Bronchial epithelial cell (primary cell): Measurements from ENCODE around the gene NPAS3. TPM values are rescaled to one million over a fixed set of nuclear protein-coding genes. Genes with fewer than 3 reads are reported as not detected.

Source experiments
- DNase-seq: peaks from one replicate; pipeline ENCODE4 v3.0.0-alpha.2; 2010; ENCODE audit warnings: low read depth
- FAIRE-seq: peaks from 2 replicates; lab custom pipeline; 2011; peaks lifted over from hg19 to GRCh38; lab: Jason Lieb, UNC
- H3K27me3 ChIP-seq: 2 replicates; pipeline ENCODE4 v1.5.1; 2011; ENCODE audit warnings: low read length; ENCODE audit not compliant: control insufficient read depth, insufficient read depth
- H3K36me3 ChIP-seq: 2 replicates; pipeline ENCODE4 v1.5.1; 2011; ENCODE audit warnings: low read length; ENCODE audit not compliant: control insufficient read depth, insufficient read depth
- H3K4me3 ChIP-seq: 2 replicates; pipeline ENCODE4 v1.5.1; 2011; ENCODE audit warnings: mild to moderate bottlenecking, low read depth, low read length, control low read depth
- total RNA-seq: library from RNA; depleted of rRNA; stranded (reverse); fragments of >200 nt; gene quantifications from 2 replicates; pipeline ENCODE4 v1.2.1, GENCODE V29; 2014
- TF ChIP-seq, protein P1 (sequence below): IDR thresholded peaks from 2 replicates; pipeline ENCODE4 v1.5.1; 2011; ENCODE audit warnings: mild to moderate bottlenecking, moderate library complexity, low read length, control low read depth, inconsistent platforms; ENCODE audit not compliant: insufficient read depth, severe bottlenecking

Gene NPAS3
- total RNA-seq, 1 donor from 2014 or later, result not detected

DNA sequence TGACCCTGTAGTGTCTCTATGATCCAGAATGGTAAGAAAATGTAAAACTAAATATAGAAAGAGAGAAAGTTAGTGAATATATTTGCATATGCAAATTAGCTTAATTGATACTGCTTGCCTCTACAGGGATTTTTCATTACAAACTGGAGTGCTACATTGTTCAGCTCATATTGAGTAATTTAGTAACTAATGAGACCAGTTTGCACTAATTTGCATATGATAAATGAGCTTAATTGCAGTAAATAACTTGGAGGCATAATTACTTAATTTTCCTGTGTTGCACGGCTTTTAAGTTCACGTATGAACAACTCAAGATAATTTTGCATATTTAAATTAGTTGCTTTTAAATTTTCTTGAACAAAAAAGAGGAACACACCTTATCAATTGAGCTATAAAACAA lies 436.5 kb downstream of the NPAS3 start:
- FAIRE-seq, result no peak
- no peak for DNase-seq
- TF ChIP-seq, protein P1, sequence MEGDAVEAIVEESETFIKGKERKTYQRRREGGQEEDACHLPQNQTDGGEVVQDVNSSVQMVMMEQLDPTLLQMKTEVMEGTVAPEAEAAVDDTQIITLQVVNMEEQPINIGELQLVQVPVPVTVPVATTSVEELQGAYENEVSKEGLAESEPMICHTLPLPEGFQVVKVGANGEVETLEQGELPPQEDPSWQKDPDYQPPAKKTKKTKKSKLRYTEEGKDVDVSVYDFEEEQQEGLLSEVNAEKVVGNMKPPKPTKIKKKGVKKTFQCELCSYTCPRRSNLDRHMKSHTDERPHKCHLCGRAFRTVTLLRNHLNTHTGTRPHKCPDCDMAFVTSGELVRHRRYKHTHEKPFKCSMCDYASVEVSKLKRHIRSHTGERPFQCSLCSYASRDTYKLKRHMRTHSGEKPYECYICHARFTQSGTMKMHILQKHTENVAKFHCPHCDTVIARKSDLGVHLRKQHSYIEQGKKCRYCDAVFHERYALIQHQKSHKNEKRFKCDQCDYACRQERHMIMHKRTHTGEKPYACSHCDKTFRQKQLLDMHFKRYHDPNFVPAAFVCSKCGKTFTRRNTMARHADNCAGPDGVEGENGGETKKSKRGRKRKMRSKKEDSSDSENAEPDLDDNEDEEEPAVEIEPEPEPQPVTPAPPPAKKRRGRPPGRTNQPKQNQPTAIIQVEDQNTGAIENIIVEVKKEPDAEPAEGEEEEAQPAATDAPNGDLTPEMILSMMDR, result no peak
- Histone ChIP-seq H3K4me3 (no peak overlapping the region), H3K27me3 (no peaks in the 10 kb centered on the region), H3K36me3 (no peaks in the 10 kb centered on the region)

DNA sequence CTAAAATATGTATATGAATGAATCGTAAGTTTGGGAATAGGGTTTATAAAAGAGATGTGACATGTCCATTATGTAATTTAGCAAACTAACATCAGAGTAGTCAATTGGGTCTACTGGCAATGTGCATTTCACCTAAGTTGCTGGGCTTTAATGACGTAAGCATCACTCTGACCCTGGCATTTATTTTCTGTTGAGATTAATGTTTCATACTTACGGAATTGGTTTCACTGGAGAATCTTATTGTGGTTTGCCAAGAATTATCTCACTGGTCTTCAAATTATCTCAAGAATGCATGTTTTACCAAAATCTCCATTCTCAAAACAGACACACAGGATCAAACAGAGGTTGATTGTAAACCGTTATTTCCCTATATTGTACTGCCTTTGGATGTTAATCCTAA lies 437.1 kb downstream of the NPAS3 start:
- TF ChIP-seq, protein P1, result no peak
- no peaks in the 10 kb centered on the region for H3K27me3 ChIP-seq
- no peak for DNase-seq
- FAIRE-seq, result no peak
- no peak overlapping the region for H3K4me3 ChIP-seq
- H3K36me3 ChIP-seq, result no peaks in the 10 kb centered on the region

DNA sequence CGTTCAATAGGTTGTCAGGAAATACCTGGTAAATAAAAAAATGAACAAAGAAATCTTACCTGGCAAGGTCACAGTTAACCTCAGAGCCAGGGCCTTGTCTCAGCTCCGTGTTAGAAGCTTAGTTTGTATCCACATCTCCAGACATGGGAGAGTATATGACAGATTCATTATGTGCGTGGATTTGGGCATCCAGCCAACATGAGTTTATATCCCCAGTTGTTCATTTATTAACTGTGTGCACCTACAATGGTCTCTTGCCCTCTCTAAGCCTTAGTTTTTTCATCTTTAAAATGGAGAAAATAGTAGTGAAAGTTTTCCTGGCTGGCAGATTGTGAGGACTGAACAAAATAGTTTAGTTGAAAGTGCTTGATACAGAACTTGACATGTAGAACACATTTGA lies 437.8 kb downstream of the NPAS3 start:
- Histone ChIP-seq H3K27me3 (no peaks in the 10 kb centered on the region), H3K36me3 (no peaks in the 10 kb centered on the region), H3K4me3 (no peak overlapping the region)
- no peak for DNase-seq
- TF ChIP-seq, protein P1, result no peak
- FAIRE-seq, result no peak

DNA sequence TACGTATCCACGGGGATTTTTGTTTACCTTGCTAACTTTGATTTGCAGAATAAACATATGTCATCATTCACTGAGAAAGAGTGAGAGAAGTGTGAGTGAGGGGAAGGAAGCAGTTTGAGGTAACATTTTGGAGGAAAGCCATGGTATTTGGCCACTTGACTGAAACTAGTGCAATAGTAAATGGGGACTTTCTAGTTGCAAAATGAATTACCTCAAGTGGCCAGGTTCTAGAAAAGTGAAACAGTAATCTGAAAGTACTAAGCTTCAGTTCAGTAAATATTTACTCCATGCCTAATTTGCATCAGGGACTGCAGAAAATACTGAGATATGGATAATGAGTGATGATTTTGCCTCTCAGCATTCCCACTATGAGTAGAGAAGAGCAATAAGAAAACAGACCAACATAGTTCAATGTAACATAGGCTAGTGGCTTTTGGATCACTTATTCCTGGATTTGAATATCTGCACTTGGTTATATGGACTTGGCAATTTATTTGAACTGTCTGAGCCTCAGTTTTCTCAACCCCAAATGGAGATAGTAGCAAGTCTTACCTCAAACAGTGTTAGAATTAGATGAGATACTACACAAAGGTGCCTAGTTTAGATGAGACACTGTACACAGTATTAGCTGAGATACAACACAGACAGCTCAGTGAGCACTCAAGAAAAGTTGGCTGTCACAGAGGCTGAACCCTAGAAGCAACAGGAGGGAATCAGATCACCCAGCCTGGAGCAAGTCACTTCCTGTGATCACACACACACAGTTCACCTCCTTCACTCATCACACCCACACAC lies 439.1 kb downstream of the NPAS3 start:
- DNase-seq, result no peak
- Histone ChIP-seq H3K36me3 (no peaks in the 10 kb centered on the region), H3K4me3 (no peak overlapping the region), H3K27me3 (no peaks in the 10 kb centered on the region)
- TF ChIP-seq, protein P1, result no peak
- FAIRE-seq, result no peak

DNA sequence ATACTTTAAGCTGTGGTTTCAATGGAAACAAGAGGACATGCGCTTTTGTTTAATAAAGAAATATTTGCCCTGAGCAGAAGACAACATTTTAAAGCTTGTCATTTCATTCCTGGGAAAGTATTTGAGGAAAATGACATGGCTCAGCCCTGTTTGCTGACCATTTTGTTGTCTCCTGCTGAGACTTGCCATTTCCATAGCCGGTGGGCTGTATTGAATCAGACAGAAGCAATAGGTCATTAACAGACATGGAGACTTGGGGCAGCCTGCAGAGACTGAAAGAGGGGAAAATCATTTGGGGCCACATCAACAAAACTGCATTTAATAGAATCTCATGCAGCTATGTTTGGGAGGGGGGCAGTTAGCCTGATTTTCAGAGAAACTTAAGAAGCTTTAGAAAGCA lies 443.0 kb downstream of the NPAS3 start:
- Histone ChIP-seq H3K36me3 (no peaks in the 10 kb centered on the region), H3K27me3 (no peaks in the 10 kb centered on the region), H3K4me3 (no peak overlapping the region)
- FAIRE-seq (no peak), DNase-seq (no peak)
- TF ChIP-seq, protein P1, result no peak

DNA sequence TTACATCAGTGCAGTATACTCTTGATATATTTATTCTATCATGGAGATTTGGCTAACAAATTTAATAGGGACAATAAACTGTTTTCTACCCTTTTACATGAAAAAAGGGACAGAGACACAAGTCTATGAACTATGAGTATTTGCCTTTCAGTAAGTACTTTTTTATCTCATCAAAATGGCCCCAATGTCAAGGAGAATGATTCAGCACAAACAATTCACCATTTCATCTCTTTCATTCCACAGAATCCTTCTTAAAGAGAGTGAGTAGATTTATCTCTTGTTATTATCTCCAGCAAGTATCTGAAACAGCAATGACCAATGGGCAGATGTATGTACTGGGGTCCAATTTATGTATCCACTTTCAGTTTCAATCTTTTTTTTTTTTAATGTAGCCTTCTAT lies 447.5 kb downstream of the NPAS3 start:
- Histone ChIP-seq H3K27me3 (peaks cover 2% of the 10 kb centered on the region), H3K36me3 (no peaks in the 10 kb centered on the region), H3K4me3 (no peak overlapping the region)
- TF ChIP-seq, protein P1, result no peak
- FAIRE-seq (no peak), DNase-seq (no peak)
